ENCODE data around the gene HTRA3.
"Not testable (repeated sequence)": the region's sequence is repeated elsewhere in the genome, so short reads cannot be mapped to it uniquely, and the experiment has no call there.

HTRA3 gene

GRCh38 chr4:8325291-8325973 lies 55.9 kb downstream of the HTRA3 start:
- DNase-seq (ENCODE audit: low read depth) = no peak

- DNase-seq (ENCODE audit: low read depth) = no peak
Observed at GRCh38 chr4:8326206-8326605, 56.7 kb downstream of the HTRA3 start.

- DNase-seq (ENCODE audit: low read depth) = no peak
Observed at GRCh38 chr4:8328456-8328855, 58.9 kb downstream of the HTRA3 start.

GRCh38 chr4:8328866-8329559 lies 59.5 kb downstream of the HTRA3 start:
- DNase-seq (ENCODE audit: low read depth) = no peak

DNA sequence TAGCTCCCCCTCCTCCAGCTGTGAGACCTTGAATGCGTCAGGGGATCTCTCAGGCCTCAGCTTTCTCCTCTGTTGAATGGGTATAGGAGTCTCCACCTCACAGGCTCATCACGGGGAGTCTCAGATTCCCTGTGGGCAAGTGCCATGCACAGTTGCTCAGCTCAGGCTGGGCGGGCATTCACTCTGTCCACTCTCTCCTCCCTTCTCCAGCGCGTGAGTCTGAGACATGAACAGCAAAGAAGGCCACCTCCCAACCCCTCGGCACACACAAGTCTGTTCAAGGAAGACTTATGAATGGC lies 60.0 kb downstream of the HTRA3 start:
- no peak for DNase-seq (ENCODE audit: low read depth)

DNA sequence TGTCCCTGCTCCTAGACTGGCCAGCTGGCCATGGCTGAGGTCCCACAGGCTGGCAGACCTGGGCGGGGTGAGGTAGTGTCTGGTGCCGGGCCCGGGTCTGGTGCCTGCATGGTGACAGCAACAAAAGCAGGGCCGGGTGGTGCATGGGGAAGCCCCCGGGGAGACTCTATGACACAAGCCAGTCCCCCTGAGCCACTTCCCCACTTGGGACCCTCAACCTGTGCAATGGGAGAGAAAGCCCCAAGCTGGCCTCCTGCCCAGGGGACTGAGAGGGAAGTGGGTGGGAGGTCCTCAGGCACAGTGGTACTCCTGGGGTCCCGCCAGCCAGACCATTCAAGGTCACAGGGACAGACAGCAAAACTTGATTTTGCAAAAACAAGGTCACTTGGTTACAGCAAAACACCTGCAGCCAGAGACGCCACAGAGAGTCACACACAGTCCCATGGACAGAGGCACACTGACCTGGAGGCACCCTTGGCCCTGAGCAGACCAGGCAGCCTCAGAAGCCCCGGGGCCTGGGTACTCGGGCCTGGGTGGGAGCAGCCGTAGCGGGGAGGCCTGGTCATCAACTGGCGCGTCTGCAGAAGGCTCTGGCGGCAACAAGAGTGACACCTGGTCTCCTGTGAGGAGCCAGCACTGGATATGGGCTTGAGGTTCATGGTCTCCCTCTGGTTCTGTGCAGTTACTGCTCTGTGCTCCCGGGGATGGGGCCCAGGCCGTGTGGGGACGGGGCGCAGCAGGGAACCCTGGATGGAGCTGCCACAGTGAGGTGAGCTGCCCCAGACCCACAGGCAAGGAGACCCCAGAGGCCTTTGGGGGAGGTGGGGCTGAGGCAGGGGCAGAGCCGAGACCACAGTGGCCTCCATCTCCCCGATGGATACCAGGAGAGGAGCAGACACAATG lies 60.6 kb downstream of the HTRA3 start:
- DNase-seq (ENCODE audit: low read depth) = no peak

GRCh38 chr4:8330821-8331574 lies 61.4 kb downstream of the HTRA3 start:
- no peak for DNase-seq (ENCODE audit: low read depth)

DNA sequence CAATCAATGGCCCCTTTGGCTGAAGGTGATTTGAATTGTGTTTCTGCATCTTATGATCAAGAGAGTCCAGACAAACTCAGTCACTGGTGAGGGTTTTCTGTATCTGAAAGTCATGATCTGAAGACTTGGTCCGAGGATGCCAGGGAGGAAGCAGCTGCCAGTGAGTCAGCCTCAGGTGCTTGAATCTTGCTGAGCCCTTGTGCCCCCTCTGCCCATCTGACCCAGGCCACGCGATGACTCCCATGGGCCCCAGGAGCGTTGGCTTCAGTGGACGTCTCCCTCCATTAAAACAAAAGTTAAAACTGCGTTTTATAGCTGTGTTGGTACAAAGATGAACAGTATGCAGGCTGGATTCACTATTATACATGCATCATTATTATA lies 62.0 kb downstream of the HTRA3 start:
- no peak for DNase-seq (ENCODE audit: low read depth)

- no peak for DNase-seq (ENCODE audit: low read depth)
Observed at GRCh38 chr4:8332038-8332857, 62.7 kb downstream of the HTRA3 start.

DNA sequence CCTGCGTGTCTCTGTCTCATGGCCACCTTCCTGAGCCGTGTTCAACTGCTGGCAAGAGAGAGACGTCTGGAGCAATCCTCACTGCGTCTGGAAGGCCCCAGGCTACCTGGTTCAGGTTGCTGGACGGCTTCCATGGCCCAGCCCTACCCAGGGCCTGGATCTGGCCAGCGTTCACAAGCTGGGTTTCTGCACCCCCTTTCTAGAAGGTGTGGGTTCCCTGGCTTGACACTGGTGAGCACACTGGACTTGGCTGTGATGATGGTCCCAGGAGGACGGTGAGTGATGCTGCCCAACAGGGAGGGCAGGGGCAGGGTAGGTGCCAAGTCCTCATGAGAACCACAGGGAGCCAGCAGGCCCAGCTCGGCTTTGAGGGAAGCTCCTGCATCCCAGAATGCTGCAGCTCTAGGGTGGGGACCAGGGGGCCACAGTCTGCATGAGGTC lies 63.4 kb downstream of the HTRA3 start:
- no peak for DNase-seq (ENCODE audit: low read depth)

GRCh38 chr4:8333726-8334460 lies 64.3 kb downstream of the HTRA3 start:
- DNase-seq (ENCODE audit: low read depth) = no peak

- no peak for DNase-seq (ENCODE audit: low read depth)
Observed at GRCh38 chr4:8334786-8335460, 65.4 kb downstream of the HTRA3 start.

GRCh38 chr4:8335848-8336247 lies 66.3 kb downstream of the HTRA3 start:
- no peak for DNase-seq (ENCODE audit: low read depth)

GRCh38 chr4:8336412-8337075 lies 67.0 kb downstream of the HTRA3 start:
- no peak for DNase-seq (ENCODE audit: low read depth)

DNA sequence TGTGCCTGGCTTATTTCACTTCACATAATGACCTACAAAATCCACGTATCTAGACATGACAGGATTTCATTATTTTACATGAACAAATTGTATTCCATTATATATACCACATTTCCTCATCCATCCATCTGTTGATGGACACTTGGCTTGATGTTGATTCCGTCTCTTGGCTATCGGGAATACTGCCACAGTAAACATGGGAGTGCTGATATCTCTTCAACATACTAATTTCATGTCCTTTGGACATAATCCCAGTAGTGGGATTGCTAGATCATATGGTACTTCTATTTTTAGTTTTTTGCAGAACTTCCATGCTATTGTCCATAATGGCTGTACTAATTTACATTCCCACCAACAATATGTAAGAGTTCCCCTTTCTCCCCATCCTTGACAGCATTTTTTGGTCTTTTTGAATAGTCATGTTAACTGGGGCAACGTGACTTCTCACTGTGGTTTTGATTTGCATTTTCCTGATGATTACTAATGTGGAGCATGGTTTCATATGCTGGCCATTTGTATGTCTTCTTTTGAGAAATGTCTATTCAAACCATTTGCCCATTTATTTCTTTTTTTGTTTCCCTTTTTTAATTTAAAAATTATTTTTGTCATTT lies 68.9 kb downstream of the HTRA3 start:
- no peak for DNase-seq (ENCODE audit: low read depth)

DNA sequence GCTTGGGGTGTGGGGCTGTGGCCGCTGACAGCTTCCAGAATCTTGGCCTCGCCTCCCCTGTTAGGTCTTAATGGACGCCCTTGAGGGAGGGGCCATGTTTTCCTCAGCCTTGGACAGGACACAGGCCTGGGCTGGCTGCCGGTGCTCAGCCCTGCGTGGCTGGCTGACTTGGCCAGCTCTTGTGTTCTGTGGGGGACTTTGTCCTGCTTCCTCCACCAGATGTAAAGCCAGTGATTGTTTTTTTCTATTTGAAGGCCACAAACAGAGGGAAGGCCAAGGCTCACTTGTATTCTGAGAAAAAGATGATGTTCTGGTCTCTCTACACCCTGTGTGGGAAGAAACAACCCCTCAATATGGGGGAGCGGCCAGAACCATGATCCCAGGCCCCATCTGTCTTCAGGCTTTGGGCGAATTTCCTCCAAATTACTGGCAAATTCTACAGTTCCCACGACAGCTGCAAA lies 71.3 kb downstream of the HTRA3 start:
- no peak for DNase-seq (ENCODE audit: low read depth)

DNA sequence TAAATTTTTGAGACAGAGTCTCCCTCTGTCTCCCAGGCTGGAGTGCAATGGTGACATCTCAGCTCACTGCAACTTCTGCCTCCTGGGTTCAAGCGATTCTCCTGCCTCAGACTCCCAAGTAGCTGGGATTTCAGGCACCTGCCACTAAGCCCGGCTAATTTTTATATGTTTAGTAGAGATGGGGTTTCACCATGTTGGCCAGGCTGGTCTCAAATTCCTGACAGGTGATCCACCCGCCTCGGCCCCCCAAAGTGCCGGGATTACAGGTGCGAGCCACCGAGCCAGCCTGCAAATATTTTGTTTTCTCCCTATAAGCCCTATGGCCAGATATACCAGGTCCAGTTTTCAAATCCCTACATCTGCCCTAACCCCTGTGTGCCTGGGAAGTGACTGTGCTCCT lies 71.7 kb downstream of the HTRA3 start:
- DNase-seq (ENCODE audit: low read depth) = not testable (repeated sequence)

GRCh38 chr4:8341691-8342090 lies 72.1 kb downstream of the HTRA3 start:
- DNase-seq (ENCODE audit: low read depth) = no peak
